ENCODE results near the gene DARS1.
A peak's percentile ranks its signal among the peaks of the same experiment; 100 is the strongest.
"Not testable (repeated sequence)": the region's sequence is repeated elsewhere in the genome, so short reads cannot be mapped to it uniquely, and the experiment has no call there.

The DARS1 gene

GRCh38 chr2:135905679-135906078 lies 79.7 kb downstream of the DARS1 start:
- no peaks in the 10 kb centered on the region for H3K4me1 Mint-ChIP-seq
- H3K27ac Mint-ChIP-seq = no peak overlapping the region
- no peaks in the 10 kb centered on the region for H3K9me3 Mint-ChIP-seq
- H3K36me3 Mint-ChIP-seq = peaks cover 95% of the 10 kb centered on the region
- no peak for ATAC-seq
- no peak for DNase-seq (ENCODE audit: low spot score in 2 of 2)
- H3K4me3 Mint-ChIP-seq = no peak overlapping the region

- H3K9me3 Mint-ChIP-seq = no peaks in the 10 kb centered on the region
- no peaks in the 10 kb centered on the region for H3K4me1 Mint-ChIP-seq
- ATAC-seq (no peak), DNase-seq (ENCODE audit: low spot score in 2 of 2) (no peak)
- no peak overlapping the region for H3K4me3 Mint-ChIP-seq
- H3K36me3 Mint-ChIP-seq = peaks cover 84% of the 10 kb centered on the region
- H3K27ac Mint-ChIP-seq = peak overlapping the region; percentile 24
These were observed 81.0 kb downstream of the DARS1 start for GRCh38 chr2:135904341-135904989.

DNA sequence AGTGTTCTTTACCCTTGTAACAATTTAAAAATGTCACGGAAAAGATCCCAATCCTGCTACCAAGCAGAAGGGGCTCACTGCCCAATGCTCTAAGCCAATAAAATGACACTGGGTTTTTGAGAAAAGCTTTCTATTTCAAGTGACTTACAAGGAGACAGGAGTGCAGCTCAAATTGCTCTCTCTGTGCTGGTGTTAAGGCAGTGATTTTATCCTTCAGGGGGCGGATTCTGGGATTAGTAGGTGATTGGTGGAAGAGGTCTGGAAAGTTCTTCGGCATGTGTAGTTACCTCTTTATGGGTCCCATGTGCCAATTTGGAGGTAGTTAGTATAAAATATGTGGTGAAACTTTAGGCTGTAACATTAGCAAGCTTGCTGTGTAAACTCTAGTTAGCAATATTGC lies 81.8 kb downstream of the DARS1 start:
- DNase-seq (ENCODE audit: low spot score in 2 of 2) (no peak), ATAC-seq (no peak)
- H3K27ac Mint-ChIP-seq = peak overlapping the region; percentile 24
- H3K4me1 Mint-ChIP-seq = no peaks in the 10 kb centered on the region
- no peaks in the 10 kb centered on the region for H3K9me3 Mint-ChIP-seq
- no peak overlapping the region for H3K4me3 Mint-ChIP-seq
- peaks cover 76% of the 10 kb centered on the region for H3K36me3 Mint-ChIP-seq

DNA sequence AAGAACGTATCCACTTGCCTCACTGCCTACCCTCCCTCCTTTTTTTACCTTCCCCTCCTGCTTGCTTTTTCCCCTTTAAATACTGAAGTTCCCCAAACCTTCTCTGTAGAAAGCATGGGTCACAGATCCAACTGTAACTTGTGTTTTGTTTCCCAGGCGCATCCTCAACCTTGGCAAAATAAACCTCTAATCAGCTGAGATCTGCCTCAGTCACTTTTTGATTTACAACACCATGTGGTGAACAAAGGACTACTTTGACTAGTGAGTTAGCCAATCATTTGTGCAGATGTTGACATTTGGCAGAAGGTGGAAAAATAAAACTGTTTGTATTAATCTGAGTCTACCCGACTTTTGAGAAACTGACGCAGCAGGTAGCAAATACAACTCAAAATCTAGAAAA lies 85.9 kb downstream of the DARS1 start:
- Mint-ChIP-seq H3K36me3 (peaks cover 35% of the 10 kb centered on the region), H3K27ac (no peak overlapping the region), H3K9me3 (no peaks in the 10 kb centered on the region), H3K4me1 (no peaks in the 10 kb centered on the region), H3K4me3 (no peak overlapping the region)
- DNase-seq (ENCODE audit: low spot score in 2 of 2) (no peak), ATAC-seq (no peak)

DNA sequence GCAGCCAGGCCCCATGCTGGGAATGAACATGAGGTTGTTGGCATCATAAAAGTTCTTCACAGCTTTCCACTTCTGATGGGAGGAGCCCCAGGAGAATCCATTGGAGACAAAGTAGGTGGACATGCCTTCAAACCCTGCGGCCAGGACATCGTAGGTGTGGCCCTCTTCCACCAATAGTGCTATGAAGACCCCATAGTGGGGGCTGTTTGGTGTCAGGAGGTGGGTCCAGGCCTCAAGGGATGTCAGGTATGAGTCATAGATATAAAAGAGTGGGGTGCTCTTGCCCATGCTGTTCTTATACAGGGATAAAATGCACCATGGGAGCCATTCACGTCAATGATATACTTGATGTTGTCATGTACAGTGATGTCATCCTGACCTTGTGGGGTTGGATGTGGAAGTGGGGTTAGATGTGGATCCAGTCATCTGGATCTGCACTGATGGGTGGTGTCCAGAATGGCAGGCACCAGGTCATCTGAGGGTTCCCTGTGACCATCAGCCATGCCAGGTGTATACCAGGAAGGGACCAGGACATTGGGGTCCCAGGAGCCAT lies 87.1 kb downstream of the DARS1 start:
- peak; percentile 34 for ATAC-seq
- Mint-ChIP-seq H3K27ac (peak overlapping the region; percentile 54), H3K36me3 (peaks cover 23% of the 10 kb centered on the region), H3K4me3 (no peak overlapping the region), H3K9me3 (no peaks in the 10 kb centered on the region), H3K4me1 (no peaks in the 10 kb centered on the region)
- DNase-seq (ENCODE audit: low spot score in 2 of 2) = no peak

DNA sequence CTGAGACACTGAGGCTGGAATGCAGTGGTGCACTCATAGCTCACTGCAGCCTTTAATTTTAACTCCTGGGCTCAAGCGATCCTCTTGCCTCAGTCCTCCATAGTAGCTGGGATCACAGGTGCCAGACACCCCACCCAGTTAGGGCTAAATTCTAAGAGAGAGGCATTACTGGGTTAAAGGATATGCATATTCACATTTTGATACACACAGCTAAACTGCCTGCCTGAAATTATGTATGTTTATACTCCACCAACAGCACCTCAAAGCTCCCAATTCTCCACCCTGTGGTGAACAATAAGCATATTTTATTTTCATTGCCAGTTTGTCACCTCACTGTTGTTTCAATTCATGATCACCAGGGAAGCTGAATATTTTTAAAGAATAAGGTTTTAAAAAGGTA lies 90.5 kb downstream of the DARS1 start:
- Mint-ChIP-seq H3K36me3 (no peaks in the 10 kb centered on the region), H3K4me3 (no peak overlapping the region), H3K4me1 (no peaks in the 10 kb centered on the region), H3K9me3 (no peaks in the 10 kb centered on the region), H3K27ac (no peak overlapping the region)
- ATAC-seq (no peak), DNase-seq (ENCODE audit: low spot score in 2 of 2) (no peak)

GRCh38 chr2:135893374-135893794 lies 92.0 kb downstream of the DARS1 start:
- DNase-seq (ENCODE audit: low spot score in 2 of 2) (no peak), ATAC-seq (peak; percentile 69)
- Mint-ChIP-seq H3K36me3 (no peaks in the 10 kb centered on the region), H3K4me3 (no peak overlapping the region), H3K27ac (no peak overlapping the region), H3K9me3 (no peaks in the 10 kb centered on the region), H3K4me1 (no peaks in the 10 kb centered on the region)

DNA sequence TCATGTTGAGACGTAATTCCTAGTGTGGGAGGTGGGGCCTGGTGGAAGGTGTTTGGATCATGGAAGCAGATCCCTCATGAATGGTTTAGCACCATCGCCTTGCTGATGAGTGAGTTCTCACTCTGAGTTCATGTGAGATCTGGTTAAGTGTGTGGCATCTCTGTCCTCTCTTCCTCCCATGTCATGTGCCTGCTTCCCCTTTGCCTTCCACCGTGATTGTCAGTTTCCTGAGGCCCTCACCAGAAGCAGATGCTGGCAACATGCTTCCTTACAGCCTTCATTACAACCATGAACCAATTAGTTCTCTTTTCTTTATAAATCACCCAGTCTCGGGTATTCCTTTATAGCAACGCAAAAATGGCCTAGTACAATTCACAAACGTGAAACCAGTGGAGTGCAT lies 94.6 kb downstream of the DARS1 start:
- no peaks in the 10 kb centered on the region for H3K9me3 Mint-ChIP-seq
- no peak for DNase-seq (ENCODE audit: low spot score in 2 of 2)
- no peak overlapping the region for H3K27ac Mint-ChIP-seq
- H3K36me3 Mint-ChIP-seq = no peaks in the 10 kb centered on the region
- H3K4me1 Mint-ChIP-seq = no peaks in the 10 kb centered on the region
- no peak for ATAC-seq
- H3K4me3 Mint-ChIP-seq = no peak overlapping the region

- no peak overlapping the region for H3K4me3 Mint-ChIP-seq
- ATAC-seq (no peak), DNase-seq (ENCODE audit: low spot score in 2 of 2) (no peak)
- H3K4me1 Mint-ChIP-seq = no peaks in the 10 kb centered on the region
- H3K36me3 Mint-ChIP-seq = no peaks in the 10 kb centered on the region
- H3K9me3 Mint-ChIP-seq = no peaks in the 10 kb centered on the region
- H3K27ac Mint-ChIP-seq = no peak overlapping the region
These were observed 95.3 kb downstream of the DARS1 start for GRCh38 chr2:135890149-135890548.

GRCh38 chr2:135888587-135888986 lies 96.8 kb downstream of the DARS1 start:
- not testable (repeated sequence) for H3K36me3 Mint-ChIP-seq; H3K4me3 Mint-ChIP-seq; H3K27ac Mint-ChIP-seq; ATAC-seq; DNase-seq (ENCODE audit: low spot score in 2 of 2); H3K9me3 Mint-ChIP-seq; H3K4me1 Mint-ChIP-seq

DNA sequence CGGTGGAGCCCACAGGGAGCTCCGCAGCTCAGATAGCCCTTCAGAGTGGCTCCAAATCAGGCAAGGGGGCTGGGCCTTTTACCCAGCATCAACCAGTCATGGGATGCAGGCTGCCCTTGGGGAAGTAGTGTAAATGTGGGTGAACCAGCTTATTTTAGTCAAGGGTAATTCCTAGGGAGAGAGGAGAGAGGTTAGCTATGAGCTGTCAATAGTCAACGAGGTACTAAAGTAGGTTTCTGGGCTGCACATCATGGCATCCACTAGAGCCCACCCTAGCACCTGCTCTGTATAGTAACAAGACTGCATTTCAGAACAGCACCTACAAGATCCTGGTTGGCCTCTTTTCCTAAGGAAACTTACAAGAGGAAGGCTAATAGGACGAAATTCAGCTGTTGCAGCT lies 99.7 kb downstream of the DARS1 start:
- Mint-ChIP-seq H3K4me1 (no peaks in the 10 kb centered on the region), H3K36me3 (no peaks in the 10 kb centered on the region), H3K27ac (no peak overlapping the region), H3K9me3 (no peaks in the 10 kb centered on the region), H3K4me3 (no peak overlapping the region)
- DNase-seq (ENCODE audit: low spot score in 2 of 2) (no peak), ATAC-seq (no peak)

GRCh38 chr2:135882415-135882814 lies 103.0 kb downstream of the DARS1 start:
- ATAC-seq (peak; percentile 40), DNase-seq (ENCODE audit: low spot score in 2 of 2) (no peak)
- Mint-ChIP-seq H3K36me3 (peaks cover 7% of the 10 kb centered on the region), H3K27ac (no peak overlapping the region), H3K4me1 (peaks cover 7% of the 10 kb centered on the region), H3K4me3 (no peak overlapping the region), H3K9me3 (no peaks in the 10 kb centered on the region)

DNA sequence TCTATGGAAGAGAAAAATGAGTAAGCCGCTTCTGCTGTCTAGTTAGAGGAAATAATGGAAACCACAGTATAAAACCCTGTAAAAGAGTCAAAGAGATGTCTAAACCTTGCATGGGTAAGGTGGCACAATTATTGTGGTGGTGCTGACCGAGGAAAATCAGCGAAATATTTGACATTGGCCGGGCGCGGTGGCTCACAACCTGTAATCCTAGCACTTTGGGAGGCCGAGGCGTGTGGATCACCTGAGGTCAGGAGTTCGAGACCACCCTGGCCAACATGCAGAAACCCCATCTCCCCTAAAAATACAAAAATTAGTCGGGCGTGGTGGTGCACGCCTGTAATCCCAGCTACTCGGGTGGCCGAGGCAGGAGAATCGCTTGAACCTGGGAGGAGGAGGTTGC lies 108.7 kb downstream of the DARS1 start:
- peaks cover 41% of the 10 kb centered on the region for H3K4me1 Mint-ChIP-seq
- peak overlapping the region; percentile 99 for H3K27ac Mint-ChIP-seq
- H3K36me3 Mint-ChIP-seq = peaks cover 62% of the 10 kb centered on the region
- not testable (repeated sequence) for ATAC-seq; H3K9me3 Mint-ChIP-seq; DNase-seq (ENCODE audit: low spot score in 2 of 2)
- H3K4me3 Mint-ChIP-seq = peak overlapping the region; percentile 71

DNA sequence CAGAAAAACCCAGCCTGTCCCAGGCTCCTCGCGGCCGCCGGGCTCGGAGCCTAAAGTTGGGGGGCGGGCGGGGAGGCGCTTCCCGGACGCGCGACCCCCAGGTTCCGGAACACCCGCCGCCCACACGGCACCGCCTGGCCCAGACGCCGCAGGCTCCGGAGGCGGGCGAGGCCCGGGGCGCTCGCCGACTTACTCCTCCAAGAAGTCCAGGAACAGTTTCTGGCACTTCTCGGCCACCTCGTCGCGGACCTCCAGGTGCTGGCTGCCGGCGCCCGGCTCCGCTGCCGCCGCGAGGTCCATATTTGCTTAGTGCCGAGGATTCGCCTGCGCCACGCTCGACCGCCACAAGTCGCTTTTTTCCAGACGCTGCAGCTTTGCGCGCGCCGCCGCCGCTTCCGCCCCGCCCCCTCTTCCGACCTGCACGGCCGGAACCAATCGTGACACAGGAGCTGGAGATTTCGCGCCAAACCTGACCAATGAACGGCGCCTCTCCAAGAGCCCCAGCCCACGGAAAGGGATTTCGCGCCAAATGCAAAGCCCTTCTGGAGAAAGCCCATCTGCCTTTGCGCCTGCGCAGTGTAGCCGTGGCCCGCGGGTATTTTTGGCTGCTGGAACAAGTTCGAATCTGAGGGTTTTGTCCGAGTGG lies 109.2 kb downstream of the DARS1 start, which contains the start of gene MCM6:
Gene MCM6, minus strand, starts transcription at position 378 of the 646 bp plus-strand sequence. Its CDS starts 78 bp downstream, at position 300.
- ATAC-seq = peak; percentile 92
- Mint-ChIP-seq H3K4me3 (peak within 1 kb of the TSS; percentile 71), H3K4me1 (peaks cover 45% of the 10 kb centered on the region)

DNA sequence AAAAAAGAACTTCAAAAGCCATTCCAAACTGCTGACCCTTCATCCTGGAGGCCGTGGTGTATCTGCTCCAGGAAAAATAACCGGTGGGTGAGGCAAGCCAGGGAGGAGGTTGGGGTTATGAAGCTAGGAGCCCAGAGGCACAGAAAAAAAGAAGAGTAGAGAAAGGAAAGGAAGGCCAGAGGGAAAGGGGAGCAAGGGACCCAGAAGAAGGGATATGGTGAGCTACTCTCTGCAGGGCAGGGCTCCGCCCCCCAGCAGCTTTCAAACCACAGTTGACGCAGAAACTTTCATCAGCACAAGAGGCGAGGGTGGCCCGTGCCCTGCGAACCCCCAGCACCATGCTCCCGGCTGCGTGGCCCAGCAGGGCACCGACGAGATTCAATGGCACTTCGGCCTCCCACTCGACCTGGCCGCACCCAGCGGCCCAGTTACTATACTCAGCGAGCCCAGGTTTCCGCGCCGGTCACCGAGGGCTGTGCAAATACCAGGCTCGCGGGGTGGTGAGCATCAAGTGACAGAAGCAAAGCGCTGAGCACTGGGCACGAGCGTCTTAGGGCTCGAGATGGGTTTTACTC lies 109.8 kb downstream of the DARS1 start:
- Mint-ChIP-seq H3K4me1 (peaks cover 51% of the 10 kb centered on the region), H3K9me3 (no peaks in the 10 kb centered on the region), H3K27ac (peak overlapping the region; percentile 99), H3K36me3 (peaks cover 74% of the 10 kb centered on the region), H3K4me3 (peak overlapping the region; percentile 71)
- DNase-seq (ENCODE audit: low spot score in 2 of 2) (peak; percentile 62 to 87), ATAC-seq (peak; percentile 88)

More for the DNA sequence above, 109.2 kb downstream of the DARS1 start, which contains the start of gene MCM6:
- Mint-ChIP-seq H3K36me3 (peaks cover 67% of the 10 kb centered on the region), H3K9me3 (no peaks in the 10 kb centered on the region), H3K27ac (peak within 1 kb of the TSS; percentile 99)
- peak; percentile 93 to 99 for DNase-seq (ENCODE audit: low spot score in 2 of 2)
